ENCODE results near the gene RPE65.

GRCh38 chr1:68473060-68473459 is 23.3 kb upstream of the RPE65 start:
- TF ChIP-seq CTCF (IDR thresholded peaks at IDR 0.05; ENCODE audit: extremely low read depth in 1 of 2, insufficient read depth in 1 of 2, low read depth in 1 of 2, low read length in 2 of 2) (no peak), POLR2A (IDR thresholded peaks at IDR 0.05; ENCODE audit: low read depth, low read length) (no peak), MAX (IDR thresholded peaks at IDR 0.05; ENCODE audit: insufficient read depth, insufficient read length) (no peak), GATA2 (IDR thresholded peaks at IDR 0.05; ENCODE audit: insufficient read depth, insufficient read length, low read depth, low read length) (no peak), POLR2AphosphoS5 (IDR thresholded peaks at IDR 0.05; ENCODE audit: insufficient read depth, low read depth, low read length) (no peak)
